GM18867 (cell line): ENCODE results near the gene INPP4B.
"Not testable (repeated sequence)": the region's sequence is repeated elsewhere in the genome, so short reads cannot be mapped to it uniquely, and the experiment has no call there.

ENCODE experiments used
- ATAC-seq: cut with Tn5 transposase; IDR thresholded peaks from one replicate; pipeline ENCODE4 v1.9.1; 2021; ENCODE audit warnings: mild to moderate bottlenecking, moderate library complexity; ENCODE audit not compliant: unreplicated experiment

Gene INPP4B

GRCh38 chr4:142104041-142104440 lies 742.1 kb downstream of the INPP4B start:
- no peak for ATAC-seq

- ATAC-seq = no peak
Observed at GRCh38 chr4:142101401-142101800, 744.7 kb downstream of the INPP4B start.

- ATAC-seq = no peak
Observed at GRCh38 chr4:142100941-142101340, 745.2 kb downstream of the INPP4B start.

- ATAC-seq = no peak
Observed at GRCh38 chr4:142098900-142099545, 747.1 kb downstream of the INPP4B start.

GRCh38 chr4:142098380-142098779 lies 747.7 kb downstream of the INPP4B start:
- ATAC-seq = no peak

GRCh38 chr4:142097015-142097414 lies 749.1 kb downstream of the INPP4B start:
- no peak for ATAC-seq

- no peak for ATAC-seq
Observed at GRCh38 chr4:142095886-142096605, 750.1 kb downstream of the INPP4B start.

GRCh38 chr4:142092941-142093340 lies 753.2 kb downstream of the INPP4B start:
- ATAC-seq = no peak

- ATAC-seq = no peak
Observed at GRCh38 chr4:142091691-142092182, 754.4 kb downstream of the INPP4B start.

GRCh38 chr4:142091085-142091513 lies 755.0 kb downstream of the INPP4B start:
- no peak for ATAC-seq

GRCh38 chr4:142088906-142089305 lies 757.2 kb downstream of the INPP4B start:
- no peak for ATAC-seq

GRCh38 chr4:142085513-142086292 lies 760.4 kb downstream of the INPP4B start:
- no peak for ATAC-seq

GRCh38 chr4:142083264-142083663 lies 762.8 kb downstream of the INPP4B start:
- no peak for ATAC-seq

- no peak for ATAC-seq
Observed at GRCh38 chr4:142081025-142081424, 765.1 kb downstream of the INPP4B start.

- no peak for ATAC-seq
Observed at GRCh38 chr4:142079959-142080358, 766.1 kb downstream of the INPP4B start.

- no peak for ATAC-seq
Observed at GRCh38 chr4:142077048-142077447, 769.1 kb downstream of the INPP4B start.

- not testable (repeated sequence) for ATAC-seq
Observed at GRCh38 chr4:142068304-142068703, 777.8 kb downstream of the INPP4B start.

- ATAC-seq = not testable (repeated sequence)
Observed at GRCh38 chr4:142066562-142066961, 779.5 kb downstream of the INPP4B start.

GRCh38 chr4:142065086-142065647 lies 780.9 kb downstream of the INPP4B start:
- ATAC-seq = no peak

- no peak for ATAC-seq
Observed at GRCh38 chr4:142064181-142064580, 781.9 kb downstream of the INPP4B start.

- no peak for ATAC-seq
Observed at GRCh38 chr4:142045996-142046395, 800.1 kb downstream of the INPP4B start.
